SU-DHL-6 (cell line): ENCODE results near the gene TMEM94.

Experiments
- EZH2phosphoT487 ChIP-seq: fragments of 200-600 bp; sonication (generic), shearing (Covaris generic); conservative IDR thresholded peaks from 2 replicates; pipeline ENCODE4 v1.6.1; 2018; ENCODE audit warnings: mild to moderate bottlenecking, antibody characterized with exemption, low read length, moderate library complexity, mixed read lengths
- TF ChIP-seq, protein P1 (sequence below): fragments of 200-600 bp; sonication (generic); IDR thresholded peaks from one replicate; pipeline ENCODE4 v1.5.1; 2017; ENCODE audit warnings: antibody characterized with exemption, mild to moderate bottlenecking, low read length, moderate library complexity; ENCODE audit not compliant: insufficient read depth, poor library complexity, severe bottlenecking

DNA sequence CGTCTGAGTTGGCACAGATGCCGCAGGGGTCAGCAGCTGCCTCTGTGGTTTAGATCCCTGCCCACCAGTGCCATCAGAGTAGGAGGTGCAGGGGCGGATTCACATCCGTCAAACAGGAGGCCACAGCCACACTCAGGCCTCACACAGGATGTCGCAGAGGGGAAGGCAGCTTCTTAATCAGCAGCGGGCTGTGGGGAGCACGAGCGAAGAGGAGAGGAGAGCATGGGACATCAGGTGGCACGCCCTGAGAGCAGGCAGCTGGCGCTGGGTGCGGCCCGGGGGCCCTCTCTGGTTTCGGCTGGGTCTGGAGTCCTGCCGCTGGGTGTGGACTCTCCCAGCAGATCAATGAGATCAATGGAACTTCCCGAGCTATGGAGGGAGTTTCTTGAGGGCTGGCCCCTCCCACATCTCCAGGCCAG, 78.7 kb downstream of the TMEM94 start:
- TF ChIP-seq, protein P1, sequence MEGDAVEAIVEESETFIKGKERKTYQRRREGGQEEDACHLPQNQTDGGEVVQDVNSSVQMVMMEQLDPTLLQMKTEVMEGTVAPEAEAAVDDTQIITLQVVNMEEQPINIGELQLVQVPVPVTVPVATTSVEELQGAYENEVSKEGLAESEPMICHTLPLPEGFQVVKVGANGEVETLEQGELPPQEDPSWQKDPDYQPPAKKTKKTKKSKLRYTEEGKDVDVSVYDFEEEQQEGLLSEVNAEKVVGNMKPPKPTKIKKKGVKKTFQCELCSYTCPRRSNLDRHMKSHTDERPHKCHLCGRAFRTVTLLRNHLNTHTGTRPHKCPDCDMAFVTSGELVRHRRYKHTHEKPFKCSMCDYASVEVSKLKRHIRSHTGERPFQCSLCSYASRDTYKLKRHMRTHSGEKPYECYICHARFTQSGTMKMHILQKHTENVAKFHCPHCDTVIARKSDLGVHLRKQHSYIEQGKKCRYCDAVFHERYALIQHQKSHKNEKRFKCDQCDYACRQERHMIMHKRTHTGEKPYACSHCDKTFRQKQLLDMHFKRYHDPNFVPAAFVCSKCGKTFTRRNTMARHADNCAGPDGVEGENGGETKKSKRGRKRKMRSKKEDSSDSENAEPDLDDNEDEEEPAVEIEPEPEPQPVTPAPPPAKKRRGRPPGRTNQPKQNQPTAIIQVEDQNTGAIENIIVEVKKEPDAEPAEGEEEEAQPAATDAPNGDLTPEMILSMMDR: no peak
- no peak for TF ChIP-seq EZH2phosphoT487
